ENCODE results near the gene PPM1H.

- TF ChIP-seq CTCF (IDR thresholded peaks at IDR 0.05), result no peak
- no peak for TF ChIP-seq POLR2A (IDR thresholded peaks at IDR 0.05)
Observed at GRCh38 chr12:62757048-62757447, 177.9 kb downstream of the PPM1H start.

Data from heart left ventricle (tissue), 13 donors.